ENCODE results near the gene STAT2. TPM values are rescaled to one million over a fixed set of nuclear protein-coding genes. Genes with fewer than 3 reads are reported as not detected.

The STAT2 gene
- total and polyA plus RNA-seq, 9 of the 15 experiments (the other 6 are each of a cell fraction or from before 2014, with no cell fraction given) = 15.5 to 46.9 (median 40.1) TPM

DNA sequence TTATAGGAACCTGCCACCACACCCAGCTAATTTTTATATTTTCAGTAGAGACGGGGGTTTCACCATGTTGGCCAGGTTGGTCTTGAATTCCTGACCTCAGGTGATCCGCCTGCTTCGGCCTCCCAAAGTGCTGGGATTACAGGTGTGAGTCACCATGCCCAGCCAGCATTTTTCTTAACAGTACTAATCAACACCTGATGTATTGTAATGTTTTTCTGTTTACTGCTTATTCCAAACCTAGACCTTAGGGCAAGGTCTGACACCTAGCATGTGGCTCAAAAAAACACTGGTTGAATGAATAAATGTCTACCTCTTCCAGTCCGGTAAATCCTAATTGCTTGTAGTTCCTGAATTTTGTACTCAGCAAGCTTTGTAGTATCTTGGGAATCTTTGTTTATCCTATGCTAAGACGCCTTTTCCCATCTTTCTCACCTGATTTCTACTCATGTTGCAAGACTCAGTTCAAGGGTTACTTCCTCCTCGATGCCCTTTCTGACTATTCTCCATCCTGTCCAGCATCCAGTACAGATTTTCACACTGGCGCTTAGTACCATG, 28.9 kb downstream of the STAT2 start:
- Histone ChIP-seq H3K9ac (ENCODE audit: insufficient read depth in 1 of 2, low read depth in 2 of 2, low read length in 2 of 2) (no peak overlapping the region), H2AFZ (ENCODE audit: low read depth, low read length) (no peak overlapping the region), H3K4me1 (replicated peaks in 1 of 2; ENCODE audit: control insufficient read depth in 2 of 2, insufficient read depth in 2 of 2, low read length in 2 of 2) (peaks cover 25 to 43% of the 10 kb centered on the region in 2 experiments), H4K20me1 (replicated peaks; ENCODE audit: control insufficient read depth, insufficient read depth, low read length) (no peaks in the 10 kb centered on the region), H3K9me1 (ENCODE audit: control insufficient read depth, insufficient read depth, low read length) (no peaks in the 10 kb centered on the region), H3K27ac (ENCODE audit: extremely low read depth, low read depth, low read length) (no peak overlapping the region; the same call in 2 of the 3 replicates), H3K36me3 (ENCODE audit: control insufficient read depth, insufficient read depth, low read length) (peaks cover 18% of the 10 kb centered on the region), H3K4me3 (no peak overlapping the region), H3K79me2 (ENCODE audit: control insufficient read depth, insufficient read depth, low read length) (peaks cover 17% of the 10 kb centered on the region), H3K9me3 (replicated peaks; ENCODE audit: control insufficient read depth, insufficient read depth, low read depth, low read length) (no peaks in the 10 kb centered on the region), H3K4me2 (ENCODE audit: insufficient read depth, low read length) (no peak overlapping the region), H3K27me3 (ENCODE audit: control insufficient read depth in 2 of 2, insufficient read depth in 2 of 2, low read length in 2 of 2) (no peaks in the 10 kb centered on the region)
- intact Hi-C loops (cut with micrococcal nuclease) (no loop called here), in situ Hi-C loops (cut with MboI) (no loop called here)
- ChIA-PET CTCF (ENCODE audit: low intra/inter-chr PET ratio) (no interaction called here), POLR2A (interaction anchor here (3.7 kb wide), 1 partner anchor 14 kb away, joined by 26 read pairs; the partner anchor contains the start of gene CNPY2)
- FAIRE-seq (no peak), DNase-seq (ENCODE audit: extremely low read depth in 1 of 4, low spot score in 3 of 4) (no peak), ATAC-seq (no peak)
- TF ChIP-seq BRD4 (IDR thresholded peaks at IDR 0.05) = no peak
- no peak for TF ChIP-seq RFX5 (IDR thresholded peaks at IDR 0.05; ENCODE audit: low read depth, low read length)
- TF ChIP-seq, protein P1, sequence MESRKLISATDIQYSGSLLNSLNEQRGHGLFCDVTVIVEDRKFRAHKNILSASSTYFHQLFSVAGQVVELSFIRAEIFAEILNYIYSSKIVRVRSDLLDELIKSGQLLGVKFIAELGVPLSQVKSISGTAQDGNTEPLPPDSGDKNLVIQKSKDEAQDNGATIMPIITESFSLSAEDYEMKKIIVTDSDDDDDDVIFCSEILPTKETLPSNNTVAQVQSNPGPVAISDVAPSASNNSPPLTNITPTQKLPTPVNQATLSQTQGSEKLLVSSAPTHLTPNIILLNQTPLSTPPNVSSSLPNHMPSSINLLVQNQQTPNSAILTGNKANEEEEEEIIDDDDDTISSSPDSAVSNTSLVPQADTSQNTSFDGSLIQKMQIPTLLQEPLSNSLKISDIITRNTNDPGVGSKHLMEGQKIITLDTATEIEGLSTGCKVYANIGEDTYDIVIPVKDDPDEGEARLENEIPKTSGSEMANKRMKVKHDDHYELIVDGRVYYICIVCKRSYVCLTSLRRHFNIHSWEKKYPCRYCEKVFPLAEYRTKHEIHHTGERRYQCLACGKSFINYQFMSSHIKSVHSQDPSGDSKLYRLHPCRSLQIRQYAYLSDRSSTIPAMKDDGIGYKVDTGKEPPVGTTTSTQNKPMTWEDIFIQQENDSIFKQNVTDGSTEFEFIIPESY (CRISPR knock-in tag; IDR thresholded peaks at IDR 0.05) = no peak
- TF ChIP-seq ZC3H4 (CRISPR knock-in tag; IDR thresholded peaks at IDR 0.05; ENCODE audit: borderline replicate concordance) = no peak
- no peak for TF ChIP-seq MED1 (CRISPR knock-in tag; IDR thresholded peaks at IDR 0.05; ENCODE audit: borderline replicate concordance)
- TF ChIP-seq, protein P2, sequence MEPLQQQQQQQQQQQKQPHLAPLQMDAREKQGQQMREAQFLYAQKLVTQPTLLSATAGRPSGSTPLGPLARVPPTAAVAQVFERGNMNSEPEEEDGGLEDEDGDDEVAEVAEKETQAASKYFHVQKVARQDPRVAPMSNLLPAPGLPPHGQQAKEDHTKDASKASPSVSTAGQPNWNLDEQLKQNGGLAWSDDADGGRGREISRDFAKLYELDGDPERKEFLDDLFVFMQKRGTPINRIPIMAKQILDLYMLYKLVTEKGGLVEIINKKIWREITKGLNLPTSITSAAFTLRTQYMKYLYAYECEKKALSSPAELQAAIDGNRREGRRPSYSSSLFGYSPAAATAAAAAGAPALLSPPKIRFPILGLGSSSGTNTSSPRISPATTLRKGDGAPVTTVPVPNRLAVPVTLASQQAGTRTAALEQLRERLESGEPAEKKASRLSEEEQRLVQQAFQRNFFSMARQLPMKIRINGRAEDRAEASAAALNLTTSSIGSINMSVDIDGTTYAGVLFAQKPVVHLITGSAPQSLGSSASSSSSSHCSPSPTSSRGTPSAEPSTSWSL (CRISPR knock-in tag; IDR thresholded peaks at IDR 0.05; ENCODE audit: borderline replicate concordance) = no peak
- TF ChIP-seq CBFA2T2 (conservative IDR thresholded peaks at IDR 0.05) = no peak
- no peak for TF ChIP-seq ZNF785 (CRISPR knock-in tag; IDR thresholded peaks at IDR 0.05)
- 87% methylated on average over 7 of the region's 7 CpGs for WGBS (ENCODE audit: insufficient coverage, low coverage, missing lambda C conversion rate)
- BruUV-seq (replicated peaks) = no TSS peak

Measured in K562 (cell line).